Liver (tissue), 9 donors: ENCODE results near the gene SREBF2. TPM values are rescaled to one million over a fixed set of nuclear protein-coding genes. Genes with fewer than 3 reads are reported as not detected.

ENCODE experiments used
- DNase-seq: peaks from one replicate; pipeline ENCODE4 v3.0.0-alpha.2; 2017; ENCODE audit warnings: low spot score
- H3K27ac ChIP-seq, 2 donors: one replicate each; pipeline ENCODE4 v1.7.0; 2013; ENCODE audit warnings: inconsistent platforms in 2 of 2, low read length in 2 of 2, control low read depth in 1 of 2, low read depth in 1 of 2, mild to moderate bottlenecking in 1 of 2
- H3K27me3 ChIP-seq, 4 donors: one replicate each; pipeline versions ENCODE4 v1.6.1 to v1.7.0; 2013; ENCODE audit warnings: low read length in 3 of 4, inconsistent platforms in 1 of 4, mild to moderate bottlenecking in 1 of 4, moderate library complexity in 1 of 4; ENCODE audit not compliant: control insufficient read depth in 4 of 4, insufficient read depth in 4 of 4
- H3K36me3 ChIP-seq, 4 donors: one replicate each; pipeline versions ENCODE4 v1.6.1 to v1.7.0; 2013; ENCODE audit warnings: low read length in 3 of 4, mild to moderate bottlenecking in 3 of 4, low read depth in 1 of 4, moderate library complexity in 1 of 4; ENCODE audit not compliant: control insufficient read depth in 4 of 4, insufficient read depth in 3 of 4
- H3K4me1 ChIP-seq, 4 donors: one replicate each; pipeline versions ENCODE4 v1.6.1 to v1.7.0; 2013; ENCODE audit warnings: low read length in 3 of 4, mild to moderate bottlenecking in 3 of 4, moderate library complexity in 1 of 4; ENCODE audit not compliant: control insufficient read depth in 4 of 4, insufficient read depth in 4 of 4
- H3K4me3 ChIP-seq, 3 donors: one replicate each; pipeline versions ENCODE4 v1.6.1 to v1.7.0; 2013; ENCODE audit warnings: low read length in 3 of 3, control low read depth in 1 of 3, low read depth in 1 of 3, mild to moderate bottlenecking in 1 of 3
- H3K9ac ChIP-seq, 2 donors: one replicate each; pipeline ENCODE4 v1.7.0; 2013; ENCODE audit warnings: low read length in 2 of 2, mild to moderate bottlenecking in 2 of 2, moderate library complexity in 2 of 2, control low read depth in 1 of 2, low read depth in 1 of 2
- H3K9me3 ChIP-seq, 4 donors: one replicate each; pipeline versions ENCODE4 v1.6.1 to v1.7.0; 2013; ENCODE audit warnings: low read length in 3 of 4; ENCODE audit not compliant: control insufficient read depth in 4 of 4
- ATF3 ChIP-seq: IDR thresholded peaks from 2 replicates; pipeline ENCODE4 v1.6.1; 2016; ENCODE audit warnings: antibody characterized with exemption
- CTCF ChIP-seq: fragments of 150-350 bp; IDR thresholded peaks from 2 replicates; pipeline ENCODE4 v1.5.1; 2017; ENCODE audit warnings: improper control_type of control experiment, low read depth, low read length; ENCODE audit not compliant: missing input control
- EGR1 ChIP-seq, 2 donors: IDR thresholded peaks; 2 replicates each; pipeline ENCODE4 v1.6.1; 2016 to 2018; ENCODE audit warnings: antibody characterized with exemption in 2 of 2, low read depth in 2 of 2
- FOXA1 ChIP-seq: IDR thresholded peaks from 2 replicates; pipeline ENCODE4 v1.6.1; 2016; ENCODE audit warnings: antibody characterized with exemption
- FOXA2 ChIP-seq: IDR thresholded peaks from 2 replicates; pipeline ENCODE4 v1.6.1; 2016; ENCODE audit warnings: antibody characterized with exemption
- GABPA ChIP-seq, 2 donors: IDR thresholded peaks in 1 of 2; conservative IDR thresholded peaks in 1 of 2; 2 replicates each; pipeline ENCODE4 v1.6.1; 2016; ENCODE audit warnings: antibody characterized with exemption in 2 of 2, mild to moderate bottlenecking in 1 of 2, moderate library complexity in 1 of 2
- HNF4G ChIP-seq: IDR thresholded peaks from 2 replicates; pipeline ENCODE4 v1.6.1; 2016; ENCODE audit warnings: antibody characterized with exemption
- JUND ChIP-seq, 2 donors: IDR thresholded peaks; 2 replicates each; pipeline ENCODE4 v1.6.1; 2016; ENCODE audit warnings: antibody characterized with exemption in 2 of 2
- NR2F2 ChIP-seq: IDR thresholded peaks from 2 replicates; pipeline ENCODE4 v1.6.1; 2016; ENCODE audit warnings: antibody characterized with exemption
- TAF1 ChIP-seq: conservative IDR thresholded peaks from 2 replicates; pipeline ENCODE4 v1.6.1; 2016; ENCODE audit warnings: antibody characterized with exemption, mild to moderate bottlenecking
- YY1 ChIP-seq: IDR thresholded peaks from 2 replicates; pipeline ENCODE4 v1.6.1; 2016; ENCODE audit warnings: antibody characterized with exemption, mild to moderate bottlenecking
- WGBS: extraction: QIAGEN DNeasy Blood & Tissue Kit; methylation state at CpG from one replicate; pipeline ENCODE4 v1.1.7; 2013; 5-methylcytosine and 5-hydroxymethylcytosine counted together
- polyA plus RNA-seq, 2 donors: library from polyadenylated mRNA; stranded (reverse) in 1 of 2; unstranded in 1 of 2; fragments of 200-250 nt in 1 of 2; fragments of >200 nt in 1 of 2; fragmentation: Nextera tagmentation in 1 of 2; extraction: Ambion mirVana in 1 of 2; gene quantifications; one replicate each; pipeline versions ENCODE4 v1.2.1 to v1.2.3, GENCODE V29; 2013 to 2015
- total RNA-seq, 2 donors: library from RNA; depleted of rRNA; stranded (reverse); fragments of >200 nt; gene quantifications; one replicate each; pipeline ENCODE4 v1.2.3, GENCODE V29; 2014
- TF ChIP-seq, protein P1 (sequence below): IDR thresholded peaks from 2 replicates; pipeline ENCODE4 v1.6.1; 2016; ENCODE audit warnings: antibody characterized with exemption
- TF ChIP-seq, protein P2 (sequence below): IDR thresholded peaks from 2 replicates; pipeline ENCODE4 v1.6.1; 2016; ENCODE audit warnings: antibody characterized with exemption
- donor health status: healthy.
- donor health status: healthy.
- donor health status: healthy.
- donor health status: healthy.
- donor health status: healthy.

SREBF2 gene
- total and polyA plus RNA-seq, 4 donors, result 18.3 to 69.6 (median 57.3) TPM

GRCh38 chr22:41885516-41885915, 52.6 kb downstream of the SREBF2 start:
- 78% methylated on average over 6 of the region's 6 CpGs for WGBS

GRCh38 chr22:41888627-41889200, 55.8 kb downstream of the SREBF2 start:
- H3K9me3 ChIP-seq, result no peaks in the 10 kb centered on the region
- TF ChIP-seq, protein P1, sequence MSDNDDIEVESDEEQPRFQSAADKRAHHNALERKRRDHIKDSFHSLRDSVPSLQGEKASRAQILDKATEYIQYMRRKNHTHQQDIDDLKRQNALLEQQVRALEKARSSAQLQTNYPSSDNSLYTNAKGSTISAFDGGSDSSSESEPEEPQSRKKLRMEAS, result no peak
- 92% methylated on average over 4 of the region's 4 CpGs for WGBS
- no peak overlapping the region for H3K9ac ChIP-seq
- H3K27me3 ChIP-seq, result no peaks in the 10 kb centered on the region
- no peak overlapping the region for H3K27ac ChIP-seq
- H3K4me3 ChIP-seq, result no peak overlapping the region
- no peak for DNase-seq
- H3K4me1 ChIP-seq, result no peaks in the 10 kb centered on the region
- peaks cover 13 to 88% (median 70%) of the 10 kb centered on the region in 4 donors for H3K36me3 ChIP-seq

More at GRCh38 chr22:41885516-41885915, 52.6 kb downstream of the SREBF2 start:
- TF ChIP-seq JUND (IDR thresholded peaks at IDR 0.05) (no peak), YY1 (no peak), ATF3 (no peak)
- no peak for DNase-seq
- H3K27ac ChIP-seq, result no peak overlapping the region
- no peak overlapping the region for H3K9ac ChIP-seq
- peaks cover 20 to 93% (median 78%) of the 10 kb centered on the region in 4 donors for H3K36me3 ChIP-seq
- no peaks in the 10 kb centered on the region for H3K4me1 ChIP-seq
- no peaks in the 10 kb centered on the region for H3K9me3 ChIP-seq
- no peak overlapping the region for H3K4me3 ChIP-seq
- H3K27me3 ChIP-seq, result no peaks in the 10 kb centered on the region

- Histone ChIP-seq H3K4me3 (no peak overlapping the region), H3K9me3 (no peaks in the 10 kb centered on the region)
- WGBS, result 98% methylated on average over 9 of the region's 9 CpGs
Observed at GRCh38 chr22:41891407-41891806, 58.5 kb downstream of the SREBF2 start.

DNA sequence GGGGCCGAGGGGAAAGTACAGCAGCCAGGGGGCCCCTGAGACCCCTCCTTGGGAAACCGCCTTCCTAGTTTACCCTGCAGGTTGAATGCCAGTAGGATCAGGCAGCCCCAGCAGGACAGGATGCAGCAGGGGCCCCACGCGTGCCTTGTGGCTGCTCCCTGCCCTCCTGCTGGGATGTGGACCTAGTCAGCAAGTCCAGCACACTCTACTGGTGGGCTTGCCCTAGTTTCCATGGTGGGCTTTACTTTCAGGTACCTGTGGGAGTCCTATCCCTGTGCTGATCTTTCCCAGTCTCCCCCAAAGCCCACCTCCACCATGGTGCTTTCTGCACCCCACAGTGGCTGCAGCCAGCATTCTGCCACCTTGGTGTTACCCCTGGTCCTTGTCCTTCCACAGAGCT, 59.8 kb downstream of the SREBF2 start:
- WGBS, result 95% methylated on average over 4 of the region's 4 CpGs
- no peak overlapping the region for H3K27ac ChIP-seq
- H3K4me3 ChIP-seq, result no peak overlapping the region
- no peaks in the 10 kb centered on the region for H3K9me3 ChIP-seq
- no peaks in the 10 kb centered on the region for H3K27me3 ChIP-seq
- no peak for DNase-seq
- peaks cover 7 to 76% (median 56%) of the 10 kb centered on the region in 4 donors for H3K36me3 ChIP-seq
- no peaks in the 10 kb centered on the region for H3K4me1 ChIP-seq
- TF ChIP-seq EGR1 (IDR thresholded peaks at IDR 0.05; ENCODE audit: low read depth in 2 of 2) (no peak), FOXA1 (no peak), GABPA (IDR thresholded peaks at IDR 0.05 in 1 of 2, conservative IDR thresholded peaks at IDR 0.05 in 1 of 2) (no peak), CTCF (no peak), HNF4G (no peak), NR2F2 (no peak)
- TF ChIP-seq, protein P2, sequence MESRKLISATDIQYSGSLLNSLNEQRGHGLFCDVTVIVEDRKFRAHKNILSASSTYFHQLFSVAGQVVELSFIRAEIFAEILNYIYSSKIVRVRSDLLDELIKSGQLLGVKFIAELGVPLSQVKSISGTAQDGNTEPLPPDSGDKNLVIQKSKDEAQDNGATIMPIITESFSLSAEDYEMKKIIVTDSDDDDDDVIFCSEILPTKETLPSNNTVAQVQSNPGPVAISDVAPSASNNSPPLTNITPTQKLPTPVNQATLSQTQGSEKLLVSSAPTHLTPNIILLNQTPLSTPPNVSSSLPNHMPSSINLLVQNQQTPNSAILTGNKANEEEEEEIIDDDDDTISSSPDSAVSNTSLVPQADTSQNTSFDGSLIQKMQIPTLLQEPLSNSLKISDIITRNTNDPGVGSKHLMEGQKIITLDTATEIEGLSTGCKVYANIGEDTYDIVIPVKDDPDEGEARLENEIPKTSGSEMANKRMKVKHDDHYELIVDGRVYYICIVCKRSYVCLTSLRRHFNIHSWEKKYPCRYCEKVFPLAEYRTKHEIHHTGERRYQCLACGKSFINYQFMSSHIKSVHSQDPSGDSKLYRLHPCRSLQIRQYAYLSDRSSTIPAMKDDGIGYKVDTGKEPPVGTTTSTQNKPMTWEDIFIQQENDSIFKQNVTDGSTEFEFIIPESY, result no peak
- no peak overlapping the region for H3K9ac ChIP-seq

More at GRCh38 chr22:41891407-41891806, 58.5 kb downstream of the SREBF2 start:
- no peak overlapping the region for H3K27ac ChIP-seq
- no peak overlapping the region for H3K9ac ChIP-seq
- TF ChIP-seq FOXA2 (no peak), GABPA (IDR thresholded peaks at IDR 0.05 in 1 of 2, conservative IDR thresholded peaks at IDR 0.05 in 1 of 2) (no peak), FOXA1 (no peak), TAF1 (no peak), ATF3 (no peak)
- TF ChIP-seq, protein P1, result no peak
- peaks cover 4 to 75% (median 56%) of the 10 kb centered on the region in 4 donors for H3K36me3 ChIP-seq
- H3K4me1 ChIP-seq, result no peaks in the 10 kb centered on the region
- DNase-seq, result no peak
- H3K27me3 ChIP-seq, result no peaks in the 10 kb centered on the region
